ENCODE measurements around the gene HOTAIR.

HOTAIR gene

GRCh38 chr12:53998110-53998899, 23.6 kb upstream of the HOTAIR start:
- no peak for DNase-seq

- DNase-seq = no peak
Observed at GRCh38 chr12:53997204-53998109, 22.7 kb upstream of the HOTAIR start.

GRCh38 chr12:53996240-53997203, 21.8 kb upstream of the HOTAIR start:
- DNase-seq = no peak

- no peak for DNase-seq
Observed at GRCh38 chr12:53995378-53996239, 20.9 kb upstream of the HOTAIR start.

GRCh38 chr12:53995002-53995377, 20.2 kb upstream of the HOTAIR start:
- no peak for DNase-seq

- DNase-seq = no peak
Observed at GRCh38 chr12:53994264-53995001, 19.7 kb upstream of the HOTAIR start.

GRCh38 chr12:53994009-53994263, 19.2 kb upstream of the HOTAIR start:
- no peak for DNase-seq

- no peak for DNase-seq
Observed at GRCh38 chr12:53993162-53994008, 18.6 kb upstream of the HOTAIR start.

GRCh38 chr12:53992377-53992889, 17.7 kb upstream of the HOTAIR start:
- DNase-seq = no peak

GRCh38 chr12:53991077-53991460, 16.3 kb upstream of the HOTAIR start:
- DNase-seq = no peak

GRCh38 chr12:53990311-53991076, 15.7 kb upstream of the HOTAIR start:
- no peak for DNase-seq

- DNase-seq = no peak
Observed at GRCh38 chr12:53989227-53990113, 14.7 kb upstream of the HOTAIR start.

GRCh38 chr12:53988541-53989226, 13.9 kb upstream of the HOTAIR start:
- no peak for DNase-seq

- no peak for DNase-seq
Observed at GRCh38 chr12:53987787-53988230, 13.1 kb upstream of the HOTAIR start.

- DNase-seq = no peak
Observed at GRCh38 chr12:53986686-53987483, 12.1 kb upstream of the HOTAIR start.

- DNase-seq = no peak
Observed at GRCh38 chr12:53985994-53986685, 11.4 kb upstream of the HOTAIR start.
